HepG2 (cell line): ENCODE data around the gene SH3BGR. TPM values are rescaled to one million over a fixed set of nuclear protein-coding genes. Genes with fewer than 3 reads are reported as not detected.

Experiments used
- ATAC-seq: fragments of 200-7000 bp; cut with Tn5 transposase; 3 replicates; pipeline ENCODE4 v1.9.1; 2020; ENCODE audit warnings: mild to moderate bottlenecking, moderate library complexity
- BruUV-seq: library from RNA; stranded (reverse); fragments of 400-500 nt; replicated peaks from 2 replicates; lab custom pipeline; 2021; lab: Mats Ljungman, UMichigan
- CTCF ChIA-PET: fragments of 300-600 bp; formaldehyde crosslinking; extraction: SDS; loops from one replicate; lab custom pipeline; 2021; ENCODE audit warnings: low total read pairs, inconsistent platforms, low intra/inter-chr PET ratio; lab: Yijun Ruan, JAX
- POLR2A ChIA-PET: fragments of 350-600 bp; sonication (Branson Sonifier 250); formaldehyde crosslinking; loops from one replicate; lab custom pipeline; 2020; ENCODE audit warnings: antibody characterized with exemption, inconsistent platforms; lab: Yijun Ruan, JAX
- DNase-seq: peaks from one replicate; pipeline ENCODE4 v3.0.0-alpha.2; 2015; ENCODE audit warnings: low spot score
- FAIRE-seq: peaks from 3 replicates; lab custom pipeline; 2011; peaks lifted over from hg19 to GRCh38; lab: Jason Lieb, UNC
- H2AFZ ChIP-seq: one replicate; pipeline ENCODE4 v1.6.1; 2011; ENCODE audit warnings: low read length, inconsistent platforms
- H3K27ac ChIP-seq: fragments of 300-600 bp; 3 replicates; pipeline ENCODE4 v1.8.0; 2011; ENCODE audit warnings: mixed run types, mild to moderate bottlenecking, mixed read lengths, low read length, inconsistent platforms; ENCODE audit not compliant: insufficient read depth; ENCODE audit errors: extremely low read length
- H3K27me3 ChIP-seq, 2 experiments: fragments of 200-600 bp in 1 of 2; 2 replicates in 1 of 2; 3 replicates in 1 of 2; pipeline versions ENCODE4 v1.6.0 to v1.8.0; 2011; ENCODE audit warnings: low read length in 2 of 2, mild to moderate bottlenecking in 2 of 2, moderate library complexity in 2 of 2, inconsistent platforms in 1 of 2; ENCODE audit not compliant: insufficient read depth in 2 of 2, control insufficient read depth in 1 of 2
- H3K36me3 ChIP-seq, 2 experiments: fragments of 200-600 bp in 1 of 2; replicated peaks in 1 of 2; 2 replicates in 1 of 2; 3 replicates in 1 of 2; pipeline versions ENCODE4 v1.5.1 to v1.8.0; 2011; ENCODE audit warnings: low read length in 2 of 2, inconsistent platforms in 1 of 2; ENCODE audit not compliant: insufficient read depth in 2 of 2, control insufficient read depth in 1 of 2
- H3K4me1 ChIP-seq: 2 replicates; pipeline ENCODE4 v1.5.1; 2012; ENCODE audit warnings: low read length, inconsistent platforms; ENCODE audit not compliant: insufficient read depth
- H3K4me2 ChIP-seq: 2 replicates; pipeline ENCODE4 v1.6.0; 2011; ENCODE audit warnings: low read depth, low read length, inconsistent platforms
- H3K4me3 ChIP-seq, 3 experiments: fragments of 200-600 bp in 1 of 3; sonication (generic), shearing (Covaris generic) in 1 of 3; replicated peaks in 1 of 3; 2 replicates each; pipeline ENCODE4 v1.5.1; 2011 to 2016; ENCODE audit warnings: low read length in 3 of 3, inconsistent platforms in 2 of 3, low read depth in 2 of 3, mild to moderate bottlenecking in 2 of 3, control low read depth in 1 of 3, mixed read lengths in 1 of 3; ENCODE audit not compliant: insufficient read depth in 1 of 3
- H3K79me2 ChIP-seq: one replicate; pipeline ENCODE4 v1.6.1; 2011; ENCODE audit warnings: low read length, inconsistent platforms; ENCODE audit not compliant: insufficient read depth
- H3K9ac ChIP-seq: 2 replicates; pipeline ENCODE4 v1.6.0; 2011; ENCODE audit warnings: mild to moderate bottlenecking, low read depth, low read length, inconsistent platforms; ENCODE audit not compliant: insufficient read depth
- H3K9me3 ChIP-seq: 2 replicates; pipeline ENCODE4 v1.5.1; 2012; ENCODE audit warnings: mild to moderate bottlenecking, low read length
- H4K20me1 ChIP-seq: 2 replicates; pipeline ENCODE4 v1.6.0; 2011; ENCODE audit warnings: inconsistent platforms, mild to moderate bottlenecking, low read length, moderate library complexity; ENCODE audit not compliant: insufficient read depth
- SP2 ChIP-seq: sonication (generic); formaldehyde crosslinking; IDR thresholded peaks from 2 replicates; pipeline ENCODE4 v1.5.1; 2020; ENCODE audit warnings: mild to moderate bottlenecking, missing genetic modification reagents
- ZNF160 ChIP-seq: sonication (generic); formaldehyde crosslinking; IDR thresholded peaks from 2 replicates; pipeline ENCODE4 v1.8.0; 2022; ENCODE audit warnings: mild to moderate bottlenecking, inconsistent platforms, missing genetic modification reagents
- ZNF598 ChIP-seq: sonication (generic); formaldehyde crosslinking; IDR thresholded peaks from 2 replicates; pipeline ENCODE4 v1.5.1; 2020; ENCODE audit warnings: mild to moderate bottlenecking, missing genetic modification reagents, borderline replicate concordance
- whole genome bisulfite sequencing: methylation state at CpG from one replicate; pipeline ENCODE4 v1.1.6; 2017; ENCODE audit warnings: low lambda C conversion rate; 5-methylcytosine and 5-hydroxymethylcytosine counted together
- in situ Hi-C: cut with HindIII; loops from 2 replicates; pipeline ENCODE4 v1.10.0; 2017; ENCODE audit warnings: low pct_unique_long_range_greater_than_20kb; ENCODE audit not compliant: extremely low pct_ligation_motif_present
- intact Hi-C: fragments of 100-400 bp; cut with micrococcal nuclease; formaldehyde crosslinking; loops from one replicate; pipeline ENCODE4 v1.10.0; 2022; ENCODE audit not compliant: unreplicated experiment
- microRNA-seq: library from miRNA; unstranded; fragments of <30 nt; microRNA quantifications from one replicate; pipeline ENCODE4, GENCODE V29; 2020
- polyA plus RNA-seq, 8 experiments: library from polyadenylated mRNA; depleted of rRNA in 3 of 8; stranded (reverse) in 7 of 8; unstranded in 1 of 8; fragments of >200 nt; fragmentation: Illumina TruSeq in 4 of 8; extraction: Trizol in 4 of 8; gene quantifications; 2 replicates each; pipeline versions ENCODE4 v1.2.1 to v1.2.3, GENCODE V29; 2011 to 2016; ENCODE audit warnings: low read depth in 4 of 8, missing spikeins in 1 of 8, mixed read lengths in 1 of 8; ENCODE audit not compliant: insufficient read depth in 1 of 8
- small RNA-seq, 3 experiments: library from RNA; depleted of rRNA; stranded (forward); fragments of <200 nt; gene quantifications; one replicate each; pipeline ENCODE3, GENCODE V24; 2012; ENCODE audit warnings: low read depth in 2 of 3, low replicate concordance in 1 of 3; ENCODE audit not compliant: insufficient read length in 3 of 3, insufficient read depth in 2 of 3
- total RNA-seq, 5 experiments: library from RNA; depleted of rRNA; stranded (reverse); fragments of >200 nt; fragmentation: Illumina TruSeq; extraction: Trizol; gene quantifications; 2 replicates each; pipeline ENCODE4 v1.2.3, GENCODE V29; 2016; ENCODE audit warnings: low read depth in 1 of 5
- TF ChIP-seq, protein P1 (sequence below): IDR thresholded peaks from 2 replicates; pipeline ENCODE4 v1.6.1; 2018; ENCODE audit warnings: missing genetic modification reagents, mild to moderate bottlenecking, missing compliant biosample characterization

Gene SH3BGR
- total and polyA plus RNA-seq, 2 of the 13 experiments (the other 11 are each of a cell fraction or from before 2014, with no cell fraction given): 0.48 TPM; not detected in 1

DNA sequence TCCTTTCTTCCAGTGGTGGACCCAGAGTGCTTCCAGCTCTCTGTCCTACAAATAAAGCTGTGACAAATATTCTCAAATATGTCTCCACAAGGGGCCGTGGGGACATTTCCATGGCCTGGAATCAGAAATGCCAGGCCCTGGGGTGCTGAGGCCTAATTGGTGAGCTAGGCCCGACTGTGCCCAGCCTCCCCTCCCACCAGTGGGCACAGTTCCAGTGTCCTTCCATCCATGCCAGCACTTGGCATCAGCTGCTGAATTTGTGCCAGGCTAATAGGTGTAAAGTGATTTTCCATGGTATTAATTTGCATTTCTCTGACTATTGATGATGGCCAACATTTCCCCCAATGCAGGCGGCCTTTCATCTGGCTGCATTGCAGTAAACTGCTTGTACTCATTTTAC lies 112.4 kb downstream of the SH3BGR start:
- POLR2A ChIA-PET: no interaction called here
- no peaks in the 10 kb centered on the region for H3K4me1 ChIP-seq
- H3K27ac ChIP-seq: no peak overlapping the region
- 29% methylated on average over 3 of the region's 3 CpGs for WGBS
- no peaks in the 10 kb centered on the region for H3K79me2 ChIP-seq
- no peak for ATAC-seq
- no peaks in the 10 kb centered on the region for H3K36me3 ChIP-seq
- no peak for DNase-seq
- FAIRE-seq: no peak
- H3K4me3 ChIP-seq: no peak overlapping the region
- in situ Hi-C loops (no loop called here), intact Hi-C loops (no loop called here)
- no peaks in the 10 kb centered on the region for H4K20me1 ChIP-seq
- H2AFZ ChIP-seq: no peak overlapping the region
- no TSS peak for BruUV-seq
- TF ChIP-seq ZNF160 (no peak), ZNF598 (CRISPR knock-in tag) (no peak), SP2 (CRISPR knock-in tag) (no peak)
- TF ChIP-seq, protein P1, sequence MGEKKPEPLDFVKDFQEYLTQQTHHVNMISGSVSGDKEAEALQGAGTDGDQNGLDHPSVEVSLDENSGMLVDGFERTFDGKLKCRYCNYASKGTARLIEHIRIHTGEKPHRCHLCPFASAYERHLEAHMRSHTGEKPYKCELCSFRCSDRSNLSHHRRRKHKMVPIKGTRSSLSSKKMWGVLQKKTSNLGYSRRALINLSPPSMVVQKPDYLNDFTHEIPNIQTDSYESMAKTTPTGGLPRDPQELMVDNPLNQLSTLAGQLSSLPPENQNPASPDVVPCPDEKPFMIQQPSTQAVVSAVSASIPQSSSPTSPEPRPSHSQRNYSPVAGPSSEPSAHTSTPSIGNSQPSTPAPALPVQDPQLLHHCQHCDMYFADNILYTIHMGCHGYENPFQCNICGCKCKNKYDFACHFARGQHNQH (CRISPR knock-in tag): no peak
- TF ChIP-seq, all 625 proteins: peak for 0
- Histone ChIP-seq H3K27me3 (peaks cover 0 to 19% of the 10 kb centered on the region in 2 experiments; a peak in 1 of 5 replicates), H3K9me3 (no peaks in the 10 kb centered on the region), H3K4me2 (no peak overlapping the region), H3K9ac (no peak overlapping the region)
- CTCF ChIA-PET: no interaction called here

Small RNA genes within 50 kb of the gene (microRNA-seq; reads per million reads assigned to microRNA genes)
- gene MIR6508: not detected

Small RNA genes within 50 kb of the gene (small RNA-seq; reads per million reads assigned to genes)
- 0 reads per million in 3 experiments for gene MIR6508

Other genes starting within 250 kb of the SH3BGR start
- gene BRWD1, start 138.3 kb upstream of the SH3BGR start, total RNA-seq (2016; rRNA removed; fragmentation: Illumina TruSeq; extraction: Trizol): 28.0 and 28.7 TPM in 2 replicates
- 11.4 and 13.9 TPM in 2 replicates for gene BRWD1, start 138.3 kb upstream of the SH3BGR start, polyA plus RNA-seq (2011; rRNA removed)
- gene HMGN1, start 102.9 kb upstream of the SH3BGR start, total RNA-seq (2016; rRNA removed; fragmentation: Illumina TruSeq; extraction: Trizol): 286 and 355 TPM in 2 replicates
- gene HMGN1, start 102.9 kb upstream of the SH3BGR start, polyA plus RNA-seq (2011; rRNA removed): 69.2 and 104 TPM in 2 replicates
- 0.55 and 0.66 TPM in 2 replicates for gene LCA5L, start 6.2 kb upstream of the SH3BGR start, total RNA-seq (2016; rRNA removed; fragmentation: Illumina TruSeq; extraction: Trizol)
- gene LCA5L, start 6.2 kb upstream of the SH3BGR start, polyA plus RNA-seq (2011; rRNA removed): 0.13 and 0.21 TPM in 2 replicates
- gene B3GALT5, start 161.0 kb downstream of the SH3BGR start, total RNA-seq (2016; rRNA removed; fragmentation: Illumina TruSeq; extraction: Trizol): 0.02 TPM in 1 of 2 replicates, not detected in the other
- gene B3GALT5, start 161.0 kb downstream of the SH3BGR start, polyA plus RNA-seq (2011; rRNA removed): under 0.01 and 0.03 TPM in 2 replicates